MM.1S (cell line): ENCODE data around the gene DCAF4.

ENCODE experiments used
- CTCF ChIP-seq: fragments of 300-600 bp; sonication (generic); IDR thresholded peaks from 2 replicates; pipeline ENCODE4 v1.5.1; 2016; ENCODE audit warnings: antibody characterized with exemption, low read length, mixed read lengths
- EZH2 ChIP-seq: fragments of 300-600 bp; sonication (generic); optimal IDR thresholded peaks from 2 replicates; pipeline ENCODE3; 2017; ENCODE audit warnings: low read depth, mild to moderate bottlenecking, antibody characterized with exemption, low read length, mixed read lengths

- no peak for TF ChIP-seq CTCF
- no peak for TF ChIP-seq EZH2
Observed at GRCh38 chr14:72881543-72881942, 44.7 kb upstream of the DCAF4 start.
